NCI-H1436 (cell line): Measurements from ENCODE around the gene KLF14.
A peak's percentile ranks its signal among the peaks of the same experiment; 100 is the strongest.
"Not testable (repeated sequence)": the region's sequence is repeated elsewhere in the genome, so short reads cannot be mapped to it uniquely, and the experiment has no call there.

Source experiments
- DNase-seq: peaks from one replicate; lab custom pipeline; 2025; lab: John Stamatoyannopoulos, UW

Gene KLF14

DNA sequence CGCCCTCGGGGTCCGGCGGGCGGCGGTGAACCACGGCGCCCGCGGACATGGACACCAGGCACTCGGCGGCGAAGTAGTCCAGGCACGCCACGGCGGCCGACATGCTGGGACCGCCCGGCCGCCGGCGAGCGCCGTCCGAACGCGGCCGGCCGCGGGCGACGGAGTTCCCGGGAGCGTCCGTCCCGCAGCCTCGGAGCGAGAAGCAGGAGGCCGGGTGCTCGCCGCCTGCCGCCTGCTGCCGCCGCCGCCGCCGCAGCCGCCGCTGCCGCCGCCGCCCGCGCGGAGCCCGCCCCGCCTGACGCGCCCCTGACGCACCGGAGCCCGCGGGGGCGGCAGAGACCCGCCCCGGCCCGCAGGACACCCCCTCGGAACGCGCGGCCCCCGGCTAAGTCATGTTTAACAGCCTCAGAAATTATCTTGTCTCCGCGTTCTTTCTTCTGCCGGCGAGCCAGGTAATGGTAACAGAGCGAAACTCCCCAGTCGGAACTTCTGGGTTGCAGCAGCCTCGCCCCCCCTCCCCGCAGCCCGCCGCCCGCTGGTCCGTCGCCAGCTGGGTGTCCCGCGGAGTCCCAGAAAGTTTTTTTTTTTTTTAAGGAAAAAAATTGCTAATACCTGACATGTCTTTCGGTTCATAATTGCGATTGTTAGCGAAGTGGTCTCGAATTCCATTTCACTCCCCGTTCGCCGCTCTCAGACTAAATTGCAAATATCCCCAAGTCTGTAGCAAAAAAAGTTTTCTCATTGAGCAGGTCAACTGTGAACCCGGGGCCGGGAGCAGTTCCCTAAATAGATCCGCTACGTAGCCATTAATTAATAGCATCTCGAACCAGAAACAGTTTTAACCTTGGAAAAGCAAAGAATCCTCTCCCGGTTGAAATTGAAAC, at the start of gene KLF14:
KLF14 (minus strand) TSS at position 277 of the 884 bp plus-strand sequence; CDS start at position 103, 174 bp downstream.
- DNase-seq = peak; percentile 9

DNA sequence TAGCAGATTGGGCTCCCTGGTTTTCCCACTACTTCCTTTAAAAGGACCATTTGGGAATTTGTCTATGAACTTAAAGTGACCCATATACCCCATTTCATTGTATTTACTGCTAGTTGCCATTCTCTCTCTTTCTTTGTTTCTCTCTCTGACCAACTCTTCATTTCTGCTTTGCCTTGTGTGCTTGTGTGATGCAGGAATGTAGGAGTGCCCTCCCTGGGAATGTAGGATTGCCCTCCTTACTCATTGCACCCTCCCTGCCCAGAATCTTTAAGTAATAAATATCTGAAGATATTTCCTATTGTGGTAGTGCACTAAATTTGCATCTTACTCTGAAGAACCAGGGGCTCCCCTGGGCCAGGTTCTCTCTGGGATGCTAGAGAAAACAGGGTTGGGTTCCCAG, 47.3 kb upstream of the KLF14 start:
- DNase-seq = no peak

DNA sequence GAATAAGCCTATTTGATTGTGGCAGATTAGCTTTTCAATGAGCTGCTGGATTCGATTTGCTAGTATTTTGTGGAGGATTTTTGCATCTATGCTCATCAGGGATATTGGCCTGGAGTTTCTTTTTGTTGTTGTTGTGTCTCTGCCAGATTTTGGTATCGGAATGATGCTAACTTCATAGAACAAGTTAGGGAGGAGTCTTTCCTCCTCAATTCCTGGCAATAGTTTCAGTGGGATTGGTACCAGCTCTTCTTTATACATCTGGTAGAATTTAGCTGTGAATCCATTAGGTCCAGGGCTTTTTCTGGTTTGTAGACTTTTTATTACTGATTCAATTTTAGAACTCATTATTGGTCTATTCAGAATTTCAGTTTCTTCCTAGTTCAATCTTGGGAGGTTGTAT, 43.4 kb upstream of the KLF14 start:
- no peak for DNase-seq

DNA sequence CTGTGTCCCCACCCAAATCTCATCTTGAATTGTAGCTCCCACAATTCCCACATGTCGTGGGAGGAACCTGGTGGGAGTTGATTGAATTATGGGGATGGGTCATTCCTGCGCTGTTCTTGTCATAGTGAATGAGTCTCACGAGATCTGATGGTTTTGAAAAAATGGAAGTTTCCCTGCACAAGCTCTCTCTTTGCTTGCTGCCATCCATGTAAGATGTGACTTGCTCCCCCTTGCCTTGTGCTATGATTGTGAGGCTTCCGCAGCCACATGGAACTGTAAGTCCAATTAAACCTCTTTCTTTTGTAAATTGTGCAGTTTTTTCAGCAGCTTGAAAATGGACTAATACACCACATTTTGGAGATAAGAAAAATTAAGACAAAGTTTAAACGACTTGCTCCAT, 38.4 kb upstream of the KLF14 start:
- DNase-seq = not testable (repeated sequence)

GRCh38 chr7:130768854-130769253, 34.8 kb upstream of the KLF14 start:
- no peak for DNase-seq

DNA sequence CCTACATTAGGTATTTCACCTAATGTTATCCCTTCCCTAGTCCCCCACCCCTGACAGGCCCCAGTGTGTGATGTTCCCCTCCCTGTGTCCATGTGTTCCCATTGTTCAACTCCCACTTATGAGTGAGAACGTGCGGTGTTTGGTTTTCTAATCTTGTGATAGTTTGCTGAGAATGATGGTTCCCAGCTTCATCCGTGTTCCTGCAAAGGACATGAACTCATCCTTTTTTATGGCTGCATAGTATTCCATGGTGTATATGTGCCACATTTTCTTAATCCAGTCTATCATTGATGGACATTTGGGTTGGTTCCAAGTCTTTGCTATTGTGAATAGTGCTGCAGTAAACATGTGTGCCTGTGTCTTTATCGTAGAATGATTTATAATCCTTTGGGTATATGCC, 30.6 kb upstream of the KLF14 start:
- DNase-seq = not testable (repeated sequence)

DNA sequence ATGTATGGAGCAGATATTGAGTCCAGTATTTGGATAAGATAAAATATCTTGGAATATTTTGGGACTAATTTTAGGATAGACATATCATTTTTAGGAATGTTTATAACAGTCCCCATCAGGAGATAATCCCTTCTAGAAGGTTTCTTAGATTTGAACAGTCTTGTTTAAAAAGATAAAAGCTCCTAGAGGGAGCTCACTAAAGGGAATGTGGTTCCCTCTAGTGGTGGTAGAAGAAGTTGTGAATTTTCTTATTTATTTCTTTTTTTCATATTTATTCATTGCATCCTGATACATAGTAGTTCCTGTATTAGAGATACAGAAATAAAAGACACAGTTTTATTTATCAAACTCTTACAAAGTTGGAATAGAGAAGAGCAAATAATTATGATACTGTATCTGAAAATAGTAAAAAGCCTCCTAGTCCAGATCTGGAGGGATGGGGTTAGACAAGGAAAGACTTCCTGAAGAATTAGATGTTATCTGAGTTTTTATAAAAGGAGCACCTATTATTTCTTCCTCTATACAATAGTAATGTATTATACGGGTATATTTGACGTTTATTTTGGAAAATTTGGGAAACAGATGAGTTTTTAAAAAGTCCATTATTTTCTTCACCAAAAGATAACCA, 24.5 kb upstream of the KLF14 start:
- DNase-seq = peak; percentile 63

DNA sequence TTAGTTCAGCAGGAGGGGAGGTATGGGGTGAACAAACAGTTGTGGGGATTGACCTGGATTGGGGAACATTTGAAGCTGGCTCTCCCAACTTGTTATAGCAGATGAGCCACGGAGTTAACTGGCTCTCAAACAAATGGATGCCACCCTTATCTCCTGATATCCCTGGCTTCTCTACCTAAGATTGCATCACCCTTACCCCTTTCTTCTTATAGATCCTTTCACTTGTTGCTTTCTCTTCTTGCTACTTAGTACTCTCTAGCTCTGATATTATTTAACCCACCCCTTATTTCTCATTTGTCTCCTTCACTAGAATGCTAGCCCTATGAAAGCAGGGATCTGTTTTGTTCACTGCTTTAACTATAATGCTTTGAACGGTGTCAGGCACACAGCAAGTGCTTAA, 22.3 kb upstream of the KLF14 start:
- DNase-seq = no peak

DNA sequence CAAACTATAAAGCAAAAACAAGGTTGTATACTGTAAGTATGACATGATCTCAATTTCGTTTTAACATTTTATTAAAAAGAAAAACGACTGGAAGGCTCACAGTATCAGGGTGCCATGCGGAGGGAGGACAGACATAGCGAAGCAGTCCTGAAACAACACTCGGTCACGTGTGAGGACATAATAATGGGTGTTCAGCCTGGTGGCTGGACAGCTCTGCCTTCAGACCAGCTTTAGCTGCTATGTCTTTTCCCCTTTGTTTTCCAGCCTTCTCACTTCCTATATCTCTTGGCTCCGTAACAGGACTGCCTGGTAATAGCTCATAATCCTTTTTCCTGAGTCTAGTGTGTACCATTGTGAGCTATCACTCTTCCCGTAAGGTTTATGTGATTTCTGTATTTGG, 18.4 kb upstream of the KLF14 start:
- DNase-seq = no peak

DNA sequence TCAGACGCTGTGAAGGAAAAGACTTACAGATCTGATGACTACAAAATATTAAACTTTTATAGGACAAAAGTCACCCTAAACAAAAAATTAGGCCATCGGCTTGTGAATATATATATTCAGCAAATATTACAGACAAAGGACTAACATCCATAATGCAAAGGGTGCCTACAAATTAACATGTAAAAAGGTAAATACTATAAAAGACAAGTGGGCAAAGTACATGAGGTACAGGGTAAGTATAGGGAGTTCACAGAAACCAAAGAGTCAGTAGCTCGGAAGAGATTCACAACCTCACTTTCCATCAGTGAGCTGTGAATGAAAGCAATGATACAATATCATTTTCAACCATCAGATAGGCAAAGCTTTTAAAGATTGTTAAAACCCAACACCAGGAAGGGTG, 16.7 kb upstream of the KLF14 start:
- no peak for DNase-seq

DNA sequence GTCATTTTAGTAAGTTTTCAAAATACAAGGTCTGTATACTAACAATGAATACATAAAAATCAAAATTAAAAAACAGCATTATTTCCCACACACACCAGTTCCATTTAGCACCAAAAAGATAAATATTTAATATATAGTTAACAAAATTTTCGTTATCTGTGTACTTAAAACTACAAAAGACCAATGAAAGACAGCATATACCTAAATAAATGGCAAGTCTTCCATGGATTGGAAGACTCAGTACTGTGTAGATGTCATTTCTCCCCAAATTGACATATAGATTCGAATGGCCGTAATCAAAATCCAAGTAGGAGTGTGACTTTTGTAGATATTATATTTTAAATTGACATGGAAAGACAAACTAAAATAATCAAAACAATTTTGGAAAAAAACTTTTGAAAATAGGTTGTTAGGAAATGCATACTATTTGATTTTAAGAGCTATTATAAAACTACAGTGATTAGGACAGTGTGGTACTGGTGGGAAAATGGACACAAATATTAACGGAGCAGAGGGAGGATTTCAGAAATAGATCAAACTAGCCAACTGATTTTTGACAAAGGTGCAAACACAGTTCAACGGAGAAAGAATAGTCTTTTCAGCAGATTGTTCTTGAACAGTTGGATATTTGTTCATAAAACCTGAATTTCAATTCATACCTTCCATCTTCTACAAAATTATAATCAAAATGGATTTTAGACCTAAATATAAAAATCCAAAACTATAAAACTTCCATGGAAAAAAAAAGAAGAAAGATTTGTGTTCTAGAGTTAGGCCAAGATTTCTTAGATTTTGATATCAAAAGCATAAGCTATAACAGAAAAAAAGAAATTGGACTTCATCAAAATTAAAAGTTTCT, 14.8 kb upstream of the KLF14 start:
- no peak for DNase-seq

- DNase-seq = no peak
Measured at GRCh38 chr7:130741331-130741995, 7.5 kb upstream of the KLF14 start.

DNA sequence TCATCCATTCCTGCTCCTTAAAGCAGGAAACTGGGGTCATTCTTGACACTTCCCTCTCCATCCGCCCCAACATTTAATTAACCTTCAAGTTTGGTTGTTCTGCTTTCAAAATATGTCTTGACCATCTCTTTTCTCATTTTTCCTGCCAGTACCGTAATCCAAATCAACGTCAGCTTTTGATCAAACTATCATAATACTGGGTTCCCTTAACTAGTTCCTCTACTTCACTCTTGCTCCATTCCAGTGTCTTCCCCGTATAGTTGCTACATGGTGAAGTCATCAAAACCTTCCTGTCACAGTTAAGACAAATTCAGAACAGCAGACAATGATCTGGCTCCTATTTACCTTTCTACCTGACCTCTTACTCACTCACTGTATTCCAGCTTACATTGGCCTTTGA, 6.6 kb upstream of the KLF14 start:
- no peak for DNase-seq

DNA sequence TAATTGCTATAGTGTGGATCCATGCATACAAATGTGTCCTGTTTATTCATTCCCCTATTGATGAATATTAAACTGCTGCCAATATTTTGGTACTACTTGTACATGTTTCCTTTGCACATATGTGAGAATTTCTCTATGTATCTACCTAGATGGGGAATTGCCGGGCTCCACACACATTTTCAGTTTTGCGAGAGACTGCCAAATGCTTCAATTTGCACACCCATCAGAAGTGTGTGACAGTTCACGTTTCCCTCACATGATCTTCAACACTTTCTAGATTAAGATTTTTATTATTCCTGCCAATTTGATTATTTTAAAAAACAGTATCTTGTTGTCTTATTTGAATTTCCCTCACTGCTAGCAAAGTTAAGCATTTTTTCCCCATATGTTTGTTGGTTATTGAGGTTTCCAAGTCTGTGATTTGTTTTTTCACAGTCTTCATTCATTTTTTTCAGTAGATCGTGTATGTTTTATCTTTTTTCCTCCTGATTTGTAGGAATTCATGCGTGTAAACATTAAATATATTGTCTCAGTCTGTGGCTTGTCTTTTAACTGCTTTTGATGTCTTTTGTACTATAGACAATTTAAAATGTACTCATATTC, 2.4 kb upstream of the KLF14 start:
- no peak for DNase-seq

GRCh38 chr7:130734815-130735716, 1.1 kb upstream of the KLF14 start:
- DNase-seq = no peak

GRCh38 chr7:130732980-130733930, 752 bp downstream of the KLF14 start:
- DNase-seq = peak; percentile 25

GRCh38 chr7:130723784-130724183, 10.2 kb downstream of the KLF14 start:
- DNase-seq = no peak

GRCh38 chr7:130721486-130722277, 12.3 kb downstream of the KLF14 start:
- DNase-seq = peak; percentile 37
